Mucosa of descending colon (tissue), 3 donors: ENCODE measurements around the gene ASL. TPM values are rescaled to one million over a fixed set of nuclear protein-coding genes. Genes with fewer than 3 reads are reported as not detected.

Experiments
- ATAC-seq: fragments of 200-7000 bp; cut with Tn5 transposase; one replicate; pipeline ENCODE4 v1.9.1; 2020; ENCODE audit warnings: mild to moderate bottlenecking, moderate library complexity
- DNase-seq, 3 donors: peaks; one replicate each; pipeline ENCODE4 v3.0.0-alpha.2; 2020
- H3K36me3 ChIP-seq: fragments of 200-600 bp; one replicate; pipeline ENCODE4 v1.8.0; 2021; ENCODE audit warnings: low read depth, mild to moderate bottlenecking
- H3K4me1 ChIP-seq: fragments of 200-600 bp; one replicate; pipeline ENCODE4 v1.8.0; 2021; ENCODE audit warnings: low read depth, mild to moderate bottlenecking
- H3K4me3 ChIP-seq: fragments of 200-600 bp; one replicate; pipeline ENCODE4 v1.8.0; 2021; ENCODE audit warnings: mild to moderate bottlenecking
- H3K9me3 ChIP-seq: fragments of 200-600 bp; one replicate; pipeline ENCODE4 v1.8.0; 2021; ENCODE audit warnings: mild to moderate bottlenecking
- intact Hi-C, 2 donors: fragments of 100-400 bp; cut with DNase I in 1 of 2; cut with micrococcal nuclease in 1 of 2; formaldehyde crosslinking; loops; one replicate each; pipeline versions ENCODE4 v1.11.0 to v1.11.1; 2022; cut with DNase I, micrococcal nuclease
- total RNA-seq, 3 donors: library from RNA; stranded (reverse); fragmentation: NEBNext Ultra II Directional in 2 of 3; extraction: Animal tissue kit (Norgen Biotek cat#: 25700) in 2 of 3; gene quantifications; one replicate each; pipeline versions ENCODE4 v1.2.1 to v1.2.4, GENCODE V29; 2021 to 2023
- TF ChIP-seq, protein P1 (sequence below): fragments of 200-600 bp; IDR thresholded peaks from one replicate; pipeline ENCODE4 v1.8.0; 2022; ENCODE audit warnings: antibody characterized with exemption, mild to moderate bottlenecking
- donor health status: DM: no; HTN: no; CAD: no; lungs with moderate emphysema.
- donor health status: DM: no; HTN: no; CAD: no.
- donor health status: DM: no; HTN: yes; CAD: no.

The ASL gene
- total RNA-seq, 3 donors from 2014 or later, result 70.5 to 145 (median 129) TPM

DNA sequence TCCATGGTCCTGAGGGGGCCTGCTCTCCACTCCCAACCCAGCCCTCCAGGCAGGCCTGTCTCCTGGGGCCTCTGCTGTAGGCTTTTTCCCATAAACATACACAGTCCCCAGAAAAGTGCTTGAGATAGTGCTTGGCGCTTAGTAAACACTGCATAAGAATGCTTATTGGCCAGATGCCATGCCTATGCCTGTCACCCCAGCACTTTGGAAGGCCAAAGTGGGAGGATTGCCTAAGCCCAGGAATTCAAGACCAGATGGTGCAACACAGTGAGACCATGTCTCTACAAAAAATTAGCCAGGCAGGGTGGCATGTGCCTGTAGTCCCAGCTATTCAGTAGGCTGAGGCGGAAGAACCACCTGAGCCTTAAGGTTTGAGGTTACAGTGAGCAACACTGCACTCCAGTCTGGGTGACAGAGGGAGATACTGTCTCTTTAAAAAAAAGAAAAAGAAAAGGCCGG is 24.6 kb upstream of the ASL start:
- intact Hi-C loops, result no loop called here
- peak; percentile 54 for ATAC-seq
- no peaks in the 10 kb centered on the region for H3K36me3 ChIP-seq
- no peak overlapping the region for H3K4me3 ChIP-seq
- H3K4me1 ChIP-seq, result peaks cover 5% of the 10 kb centered on the region
- TF ChIP-seq, protein P1, sequence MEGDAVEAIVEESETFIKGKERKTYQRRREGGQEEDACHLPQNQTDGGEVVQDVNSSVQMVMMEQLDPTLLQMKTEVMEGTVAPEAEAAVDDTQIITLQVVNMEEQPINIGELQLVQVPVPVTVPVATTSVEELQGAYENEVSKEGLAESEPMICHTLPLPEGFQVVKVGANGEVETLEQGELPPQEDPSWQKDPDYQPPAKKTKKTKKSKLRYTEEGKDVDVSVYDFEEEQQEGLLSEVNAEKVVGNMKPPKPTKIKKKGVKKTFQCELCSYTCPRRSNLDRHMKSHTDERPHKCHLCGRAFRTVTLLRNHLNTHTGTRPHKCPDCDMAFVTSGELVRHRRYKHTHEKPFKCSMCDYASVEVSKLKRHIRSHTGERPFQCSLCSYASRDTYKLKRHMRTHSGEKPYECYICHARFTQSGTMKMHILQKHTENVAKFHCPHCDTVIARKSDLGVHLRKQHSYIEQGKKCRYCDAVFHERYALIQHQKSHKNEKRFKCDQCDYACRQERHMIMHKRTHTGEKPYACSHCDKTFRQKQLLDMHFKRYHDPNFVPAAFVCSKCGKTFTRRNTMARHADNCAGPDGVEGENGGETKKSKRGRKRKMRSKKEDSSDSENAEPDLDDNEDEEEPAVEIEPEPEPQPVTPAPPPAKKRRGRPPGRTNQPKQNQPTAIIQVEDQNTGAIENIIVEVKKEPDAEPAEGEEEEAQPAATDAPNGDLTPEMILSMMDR, result no peak
- no peaks in the 10 kb centered on the region for H3K9me3 ChIP-seq
- no peak for DNase-seq

DNA sequence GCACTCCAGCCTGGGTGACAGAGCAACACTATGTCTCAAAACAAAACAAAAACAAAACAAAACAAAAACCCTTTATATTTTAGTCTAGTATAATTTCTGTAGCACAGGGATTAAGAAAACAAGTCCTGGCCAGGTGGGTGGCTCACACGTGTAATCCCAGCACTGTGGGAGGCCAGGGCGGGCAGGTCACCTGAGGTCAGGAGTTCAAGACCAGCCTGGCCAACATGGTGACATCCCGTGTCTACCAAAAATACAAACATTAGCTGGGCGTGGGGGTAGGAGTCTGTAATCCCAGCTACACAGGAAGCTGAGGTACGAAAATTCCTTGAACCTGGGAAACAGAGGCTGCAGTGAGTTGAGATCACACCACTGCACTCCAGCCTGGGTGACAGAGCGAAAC is 23.2 kb upstream of the ASL start:
- no peak for DNase-seq
- no peak for ATAC-seq
- intact Hi-C loops, result no loop called here
- TF ChIP-seq, protein P1, result no peak
- no peaks in the 10 kb centered on the region for H3K9me3 ChIP-seq
- H3K4me1 ChIP-seq, result peaks cover 5% of the 10 kb centered on the region
- no peak overlapping the region for H3K4me3 ChIP-seq
- H3K36me3 ChIP-seq, result no peaks in the 10 kb centered on the region

DNA sequence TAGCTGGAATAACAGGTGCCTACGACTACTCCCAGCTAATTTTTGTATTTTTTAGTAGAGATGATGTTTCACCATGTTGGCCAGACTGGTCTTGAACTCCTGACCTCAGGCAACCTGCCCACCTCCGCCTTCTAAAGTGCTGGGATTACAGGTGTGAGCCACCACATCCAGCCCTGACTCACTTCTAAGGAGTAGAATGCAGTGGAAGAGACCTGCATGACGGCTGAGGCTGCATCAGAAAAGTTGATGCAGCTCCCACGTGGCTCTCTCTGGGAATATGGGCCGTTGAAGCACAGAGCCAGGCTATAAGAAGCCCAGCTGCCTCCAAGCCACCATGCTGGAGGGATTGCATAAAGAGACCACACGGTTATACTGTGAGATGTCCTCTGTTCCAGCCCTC is 21.6 kb upstream of the ASL start:
- DNase-seq, result no peak
- no peaks in the 10 kb centered on the region for H3K9me3 ChIP-seq
- TF ChIP-seq, protein P1, result no peak
- H3K4me3 ChIP-seq, result no peak overlapping the region
- intact Hi-C loops, result no loop called here
- peaks cover 5% of the 10 kb centered on the region for H3K4me1 ChIP-seq
- ATAC-seq, result no peak
- no peaks in the 10 kb centered on the region for H3K36me3 ChIP-seq

DNA sequence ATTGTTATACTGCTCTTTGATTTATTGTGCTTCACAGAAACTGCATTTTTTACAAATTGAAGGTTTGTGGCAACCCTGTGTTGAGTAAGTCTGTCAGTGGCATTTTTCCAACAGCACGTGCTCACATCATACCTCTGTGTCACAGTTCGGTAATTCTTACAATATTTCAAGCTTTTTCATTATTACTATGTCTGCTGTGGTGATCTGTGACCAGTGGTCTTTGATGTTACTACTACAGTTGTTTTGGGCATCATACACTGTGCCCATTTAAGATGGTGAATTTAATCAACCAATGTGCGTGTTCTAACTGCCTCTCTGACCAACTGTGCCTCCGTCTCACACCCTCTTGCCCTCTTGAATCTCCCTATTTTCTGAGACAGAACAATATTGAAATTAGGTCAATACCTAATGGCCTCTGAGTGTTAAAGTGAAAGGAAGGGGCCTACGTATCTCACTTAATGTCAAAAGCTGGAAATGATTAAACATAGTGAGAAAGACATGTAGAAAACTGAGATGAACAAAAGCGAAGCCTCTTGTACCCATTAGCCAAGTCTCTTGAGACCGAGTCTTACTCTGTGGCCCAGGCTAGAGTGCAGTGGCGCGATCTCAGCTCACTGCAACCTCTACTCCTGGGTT is 20.2 kb upstream of the ASL start:
- intact Hi-C loops, result no loop called here
- Histone ChIP-seq H3K4me3 (no peak overlapping the region), H3K36me3 (no peaks in the 10 kb centered on the region), H3K4me1 (peaks cover 5% of the 10 kb centered on the region), H3K9me3 (no peaks in the 10 kb centered on the region)
- DNase-seq (no peak), ATAC-seq (no peak)
- TF ChIP-seq, protein P1, result no peak

DNA sequence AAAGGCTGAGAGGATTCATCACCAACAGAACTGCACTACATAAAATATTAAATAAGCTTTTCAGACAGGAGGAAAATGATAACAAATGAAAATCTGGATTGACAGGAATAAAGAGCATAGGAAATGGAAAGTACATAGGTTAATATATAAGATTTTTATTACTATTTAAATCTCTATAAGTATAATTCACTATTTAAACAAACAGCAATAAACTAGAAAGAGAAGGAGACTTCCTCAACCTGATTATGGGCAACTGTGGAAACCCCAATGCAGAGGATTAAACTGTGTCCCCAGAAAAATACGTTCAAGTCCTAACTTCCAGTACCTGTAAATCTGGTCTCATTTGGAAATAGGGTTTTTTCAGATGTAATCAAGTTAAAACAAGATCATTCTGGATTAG is 14.8 kb upstream of the ASL start:
- H3K9me3 ChIP-seq, result no peaks in the 10 kb centered on the region
- peak; percentile 61 for ATAC-seq
- DNase-seq, result no peak
- no peaks in the 10 kb centered on the region for H3K36me3 ChIP-seq
- intact Hi-C loops, result no loop called here
- no peak overlapping the region for H3K4me3 ChIP-seq
- H3K4me1 ChIP-seq, result no peaks in the 10 kb centered on the region
- TF ChIP-seq, protein P1, result no peak

DNA sequence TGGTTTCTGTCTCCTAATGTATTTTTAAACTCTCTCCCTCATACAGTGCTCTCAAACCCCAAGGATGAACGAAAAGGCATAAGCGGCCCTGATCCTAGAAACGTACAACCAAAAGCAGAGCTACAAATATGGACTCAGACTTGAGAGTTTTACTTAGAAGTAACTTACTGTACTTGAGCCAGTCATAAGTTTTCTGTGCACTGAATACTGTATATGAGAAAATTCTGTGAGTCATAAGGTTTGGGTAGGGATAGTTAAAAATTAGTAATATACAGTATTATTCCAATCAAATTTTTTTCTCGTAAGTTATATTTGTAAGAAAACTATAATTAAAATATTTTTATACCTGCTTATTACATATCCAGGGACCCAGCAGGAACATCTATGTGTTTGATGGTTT is 5.9 kb upstream of the ASL start:
- H3K4me3 ChIP-seq, result no peak overlapping the region
- intact Hi-C loops, result no loop called here
- H3K9me3 ChIP-seq, result no peaks in the 10 kb centered on the region
- H3K4me1 ChIP-seq, result no peaks in the 10 kb centered on the region
- no peaks in the 10 kb centered on the region for H3K36me3 ChIP-seq
- no peak for DNase-seq
- ATAC-seq, result no peak
- TF ChIP-seq, protein P1, result no peak
